IPS-18a (cell line): ENCODE results near the gene OLFM2.
"Not testable (repeated sequence)": the region's sequence is repeated elsewhere in the genome, so short reads cannot be mapped to it uniquely, and the experiment has no call there.

Experiments used
- H3K27ac ChIP-seq: one replicate; pipeline ENCODE4 v1.5.1; 2013; ENCODE audit warnings: low read length
- H3K27me3 ChIP-seq: one replicate; pipeline ENCODE4 v1.6.1; 2013; ENCODE audit warnings: mild to moderate bottlenecking, low read length; ENCODE audit not compliant: control insufficient read depth, insufficient read depth
- H3K36me3 ChIP-seq: one replicate; pipeline ENCODE4 v1.6.1; 2013; ENCODE audit warnings: low read depth, low read length; ENCODE audit not compliant: control insufficient read depth
- H3K4me1 ChIP-seq: one replicate; pipeline ENCODE4 v1.6.1; 2013; ENCODE audit warnings: low read depth, low read length; ENCODE audit not compliant: control insufficient read depth
- H3K4me3 ChIP-seq: one replicate; pipeline ENCODE4 v1.5.1; 2013; ENCODE audit warnings: low read length
- H3K9ac ChIP-seq: one replicate; pipeline ENCODE4 v1.6.1; 2013; ENCODE audit warnings: mild to moderate bottlenecking, low read length, moderate library complexity
- H3K9me3 ChIP-seq: one replicate; pipeline ENCODE4 v1.6.1; 2013; ENCODE audit warnings: low read depth, low read length; ENCODE audit not compliant: control insufficient read depth

Gene OLFM2

GRCh38 chr19:9941231-9941630, 4.9 kb upstream of the OLFM2 start:
- Histone ChIP-seq H3K27me3 (no peaks in the 10 kb centered on the region), H3K36me3 (no peaks in the 10 kb centered on the region), H3K4me3 (no peak overlapping the region), H3K4me1 (peaks cover 4% of the 10 kb centered on the region), H3K9ac (no peak overlapping the region), H3K27ac (no peak overlapping the region), H3K9me3 (no peaks in the 10 kb centered on the region)

GRCh38 chr19:9940778-9941177, 4.5 kb upstream of the OLFM2 start:
- Histone ChIP-seq H3K4me3 (no peak overlapping the region), H3K36me3 (no peaks in the 10 kb centered on the region), H3K4me1 (peaks cover 4% of the 10 kb centered on the region), H3K27me3 (no peaks in the 10 kb centered on the region), H3K27ac (no peak overlapping the region), H3K9me3 (no peaks in the 10 kb centered on the region), H3K9ac (no peak overlapping the region)

GRCh38 chr19:9939301-9939913, 3.1 kb upstream of the OLFM2 start:
- Histone ChIP-seq H3K27me3 (peaks cover 8% of the 10 kb centered on the region), H3K36me3 (no peaks in the 10 kb centered on the region), H3K4me1 (peaks cover 7% of the 10 kb centered on the region), H3K9me3 (no peaks in the 10 kb centered on the region), H3K27ac (no peak overlapping the region), H3K9ac (no peak overlapping the region), H3K4me3 (no peak overlapping the region)

GRCh38 chr19:9937001-9937411, 691 bp upstream of the OLFM2 start:
- H3K9me3 ChIP-seq, result no peaks in the 10 kb centered on the region
- peak overlapping the region; percentile 62 for H3K9ac ChIP-seq
- H3K27me3 ChIP-seq, result peaks cover 8% of the 10 kb centered on the region
- H3K27ac ChIP-seq, result peak overlapping the region; percentile 51
- H3K36me3 ChIP-seq, result no peaks in the 10 kb centered on the region
- peak overlapping the region; percentile 75 for H3K4me3 ChIP-seq
- H3K4me1 ChIP-seq, result peaks cover 8% of the 10 kb centered on the region

- Histone ChIP-seq H3K36me3 (no peaks in the 10 kb centered on the region), H3K4me1 (peaks cover 8% of the 10 kb centered on the region), H3K9ac (peak overlapping the region; percentile 56), H3K27ac (no peak overlapping the region), H3K27me3 (peaks cover 8% of the 10 kb centered on the region), H3K4me3 (peak overlapping the region; percentile 80), H3K9me3 (no peaks in the 10 kb centered on the region)
These were observed 599 bp downstream of the OLFM2 start for GRCh38 chr19:9935506-9936325.

- Histone ChIP-seq H3K9ac (no peak overlapping the region), H3K36me3 (no peaks in the 10 kb centered on the region), H3K4me3 (peak overlapping the region; percentile 80), H3K27ac (no peak overlapping the region), H3K27me3 (peaks cover 8% of the 10 kb centered on the region), H3K4me1 (peaks cover 8% of the 10 kb centered on the region), H3K9me3 (no peaks in the 10 kb centered on the region)
These were observed 2.0 kb downstream of the OLFM2 start for GRCh38 chr19:9934132-9934950.

GRCh38 chr19:9932835-9933234, 3.5 kb downstream of the OLFM2 start:
- peaks cover 8% of the 10 kb centered on the region for H3K4me1 ChIP-seq
- peaks cover 8% of the 10 kb centered on the region for H3K27me3 ChIP-seq
- no peak overlapping the region for H3K9ac ChIP-seq
- H3K27ac ChIP-seq, result no peak overlapping the region
- no peaks in the 10 kb centered on the region for H3K36me3 ChIP-seq
- H3K9me3 ChIP-seq, result no peaks in the 10 kb centered on the region
- no peak overlapping the region for H3K4me3 ChIP-seq

- H3K4me1 ChIP-seq, result peaks cover 8% of the 10 kb centered on the region
- H3K4me3 ChIP-seq, result no peak overlapping the region
- no peak overlapping the region for H3K27ac ChIP-seq
- H3K36me3 ChIP-seq, result no peaks in the 10 kb centered on the region
- H3K9ac ChIP-seq, result no peak overlapping the region
- H3K27me3 ChIP-seq, result peaks cover 8% of the 10 kb centered on the region
- no peaks in the 10 kb centered on the region for H3K9me3 ChIP-seq
These were observed 4.7 kb downstream of the OLFM2 start for GRCh38 chr19:9931629-9932028.

- no peaks in the 10 kb centered on the region for H3K4me1 ChIP-seq
These were observed 12.9 kb downstream of the OLFM2 start for GRCh38 chr19:9923440-9923839.

GRCh38 chr19:9922782-9923379, 13.4 kb downstream of the OLFM2 start:
- H3K27me3 ChIP-seq, H3K4me1 ChIP-seq, H3K36me3 ChIP-seq, H3K27ac ChIP-seq, H3K9ac ChIP-seq, H3K9me3 ChIP-seq, H3K4me3 ChIP-seq: not testable (repeated sequence)

More at GRCh38 chr19:9923440-9923839, 12.9 kb downstream of the OLFM2 start:
- H3K9me3 ChIP-seq, result no peaks in the 10 kb centered on the region
- H3K27ac ChIP-seq, result no peak overlapping the region
- no peak overlapping the region for H3K9ac ChIP-seq
- H3K4me3 ChIP-seq, result no peak overlapping the region
- no peaks in the 10 kb centered on the region for H3K36me3 ChIP-seq
- no peaks in the 10 kb centered on the region for H3K27me3 ChIP-seq

GRCh38 chr19:9917321-9917720, 19.0 kb downstream of the OLFM2 start:
- H3K27me3 ChIP-seq, result peaks cover 10% of the 10 kb centered on the region
- no peak overlapping the region for H3K9ac ChIP-seq
- no peaks in the 10 kb centered on the region for H3K9me3 ChIP-seq
- no peak overlapping the region for H3K27ac ChIP-seq
- H3K4me1 ChIP-seq, result peaks cover 9% of the 10 kb centered on the region
- no peaks in the 10 kb centered on the region for H3K36me3 ChIP-seq
- no peak overlapping the region for H3K4me3 ChIP-seq
